ENCODE data around the gene ENPEP.

DNA sequence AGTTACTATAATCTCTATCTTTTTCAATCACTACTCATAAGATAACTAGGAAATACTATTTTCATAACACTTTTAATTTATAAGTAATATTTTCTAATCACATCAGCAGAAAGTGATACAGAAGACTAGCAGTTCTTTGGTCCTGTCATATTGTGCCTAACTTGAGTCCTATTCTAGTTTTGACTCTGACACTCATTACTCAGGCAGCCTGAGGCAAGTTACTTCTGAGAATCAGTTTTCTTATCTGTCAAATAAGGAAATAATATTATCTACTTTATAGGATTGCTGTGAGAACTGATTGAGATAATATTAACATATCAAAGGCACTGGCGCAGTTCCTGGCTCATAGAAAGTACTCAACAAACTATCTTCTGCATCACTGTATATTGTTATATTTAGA lies 129.1 kb downstream of the ENPEP start:
- TF ChIP-seq, protein P1, sequence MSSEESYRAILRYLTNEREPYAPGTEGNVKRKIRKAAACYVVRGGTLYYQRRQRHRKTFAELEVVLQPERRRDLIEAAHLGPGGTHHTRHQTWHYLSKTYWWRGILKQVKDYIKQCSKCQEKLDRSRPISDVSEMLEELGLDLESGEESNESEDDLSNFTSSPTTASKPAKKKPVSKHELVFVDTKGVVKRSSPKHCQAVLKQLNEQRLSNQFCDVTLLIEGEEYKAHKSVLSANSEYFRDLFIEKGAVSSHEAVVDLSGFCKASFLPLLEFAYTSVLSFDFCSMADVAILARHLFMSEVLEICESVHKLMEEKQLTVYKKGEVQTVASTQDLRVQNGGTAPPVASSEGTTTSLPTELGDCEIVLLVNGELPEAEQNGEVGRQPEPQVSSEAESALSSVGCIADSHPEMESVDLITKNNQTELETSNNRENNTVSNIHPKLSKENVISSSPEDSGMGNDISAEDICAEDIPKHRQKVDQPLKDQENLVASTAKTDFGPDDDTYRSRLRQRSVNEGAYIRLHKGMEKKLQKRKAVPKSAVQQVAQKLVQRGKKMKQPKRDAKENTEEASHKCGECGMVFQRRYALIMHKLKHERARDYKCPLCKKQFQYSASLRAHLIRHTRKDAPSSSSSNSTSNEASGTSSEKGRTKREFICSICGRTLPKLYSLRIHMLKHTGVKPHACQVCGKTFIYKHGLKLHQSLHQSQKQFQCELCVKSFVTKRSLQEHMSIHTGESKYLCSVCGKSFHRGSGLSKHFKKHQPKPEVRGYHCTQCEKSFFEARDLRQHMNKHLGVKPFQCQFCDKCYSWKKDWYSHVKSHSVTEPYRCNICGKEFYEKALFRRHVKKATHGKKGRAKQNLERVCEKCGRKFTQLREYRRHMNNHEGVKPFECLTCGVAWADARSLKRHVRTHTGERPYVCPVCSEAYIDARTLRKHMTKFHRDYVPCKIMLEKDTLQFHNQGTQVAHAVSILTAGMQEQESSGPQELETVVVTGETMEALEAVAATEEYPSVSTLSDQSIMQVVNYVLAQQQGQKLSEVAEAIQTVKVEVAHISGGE (CRISPR knock-in tag; IDR thresholded peaks at IDR 0.05): no peak
- TF ChIP-seq SMAD1 (IDR thresholded peaks at IDR 0.05; ENCODE audit: low read depth, partially characterized antibody): no peak
- TF ChIP-seq CHD2 (IDR thresholded peaks at IDR 0.05; ENCODE audit: borderline replicate concordance, low read depth, low read length): no peak
- TF ChIP-seq TCF12 (IDR thresholded peaks at IDR 0.05; ENCODE audit: low read depth, low read length): no peak
- TF ChIP-seq POLR2A (IDR thresholded peaks at IDR 0.05; ENCODE audit: low read depth, low read length): no peak
- no peak for TF ChIP-seq RELA (IDR thresholded peaks at IDR 0.05; ENCODE audit: borderline replicate concordance, partially characterized antibody)
- no peak for TF ChIP-seq MEF2A (IDR thresholded peaks at IDR 0.05; ENCODE audit: insufficient read depth, low read depth, low read length)
- TF ChIP-seq EP300 (IDR thresholded peaks at IDR 0.05; ENCODE audit: borderline replicate concordance in 1 of 2, control insufficient read depth in 1 of 2, low read depth in 2 of 2, low read length in 2 of 2): no peak
- TF ChIP-seq, protein P2, sequence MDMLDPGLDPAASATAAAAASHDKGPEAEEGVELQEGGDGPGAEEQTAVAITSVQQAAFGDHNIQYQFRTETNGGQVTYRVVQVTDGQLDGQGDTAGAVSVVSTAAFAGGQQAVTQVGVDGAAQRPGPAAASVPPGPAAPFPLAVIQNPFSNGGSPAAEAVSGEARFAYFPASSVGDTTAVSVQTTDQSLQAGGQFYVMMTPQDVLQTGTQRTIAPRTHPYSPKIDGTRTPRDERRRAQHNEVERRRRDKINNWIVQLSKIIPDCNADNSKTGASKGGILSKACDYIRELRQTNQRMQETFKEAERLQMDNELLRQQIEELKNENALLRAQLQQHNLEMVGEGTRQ (IDR thresholded peaks at IDR 0.05; ENCODE audit: borderline replicate concordance, low read depth, low read length): no peak
- TF ChIP-seq, protein P3, sequence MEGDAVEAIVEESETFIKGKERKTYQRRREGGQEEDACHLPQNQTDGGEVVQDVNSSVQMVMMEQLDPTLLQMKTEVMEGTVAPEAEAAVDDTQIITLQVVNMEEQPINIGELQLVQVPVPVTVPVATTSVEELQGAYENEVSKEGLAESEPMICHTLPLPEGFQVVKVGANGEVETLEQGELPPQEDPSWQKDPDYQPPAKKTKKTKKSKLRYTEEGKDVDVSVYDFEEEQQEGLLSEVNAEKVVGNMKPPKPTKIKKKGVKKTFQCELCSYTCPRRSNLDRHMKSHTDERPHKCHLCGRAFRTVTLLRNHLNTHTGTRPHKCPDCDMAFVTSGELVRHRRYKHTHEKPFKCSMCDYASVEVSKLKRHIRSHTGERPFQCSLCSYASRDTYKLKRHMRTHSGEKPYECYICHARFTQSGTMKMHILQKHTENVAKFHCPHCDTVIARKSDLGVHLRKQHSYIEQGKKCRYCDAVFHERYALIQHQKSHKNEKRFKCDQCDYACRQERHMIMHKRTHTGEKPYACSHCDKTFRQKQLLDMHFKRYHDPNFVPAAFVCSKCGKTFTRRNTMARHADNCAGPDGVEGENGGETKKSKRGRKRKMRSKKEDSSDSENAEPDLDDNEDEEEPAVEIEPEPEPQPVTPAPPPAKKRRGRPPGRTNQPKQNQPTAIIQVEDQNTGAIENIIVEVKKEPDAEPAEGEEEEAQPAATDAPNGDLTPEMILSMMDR (IDR thresholded peaks at IDR 0.05 in 2 of 3, conservative IDR thresholded peaks at IDR 0.05 in 1 of 3; ENCODE audit: control insufficient read depth in 2 of 3, extremely low read depth in 1 of 3, insufficient read depth in 1 of 3, low read depth in 3 of 3, low read length in 3 of 3): no peak
- no peak for TF ChIP-seq CEBPB (IDR thresholded peaks at IDR 0.05; ENCODE audit: borderline replicate concordance in 1 of 2, low read depth in 2 of 2, low read length in 2 of 2)
- TF ChIP-seq, protein P4, sequence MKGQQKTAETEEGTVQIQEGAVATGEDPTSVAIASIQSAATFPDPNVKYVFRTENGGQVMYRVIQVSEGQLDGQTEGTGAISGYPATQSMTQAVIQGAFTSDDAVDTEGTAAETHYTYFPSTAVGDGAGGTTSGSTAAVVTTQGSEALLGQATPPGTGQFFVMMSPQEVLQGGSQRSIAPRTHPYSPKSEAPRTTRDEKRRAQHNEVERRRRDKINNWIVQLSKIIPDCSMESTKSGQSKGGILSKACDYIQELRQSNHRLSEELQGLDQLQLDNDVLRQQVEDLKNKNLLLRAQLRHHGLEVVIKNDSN (IDR thresholded peaks at IDR 0.05; ENCODE audit: borderline replicate concordance, extremely low read length, insufficient read depth, low read depth, low read length): no peak
- TF ChIP-seq EZH2 (IDR thresholded peaks at IDR 0.05; ENCODE audit: borderline replicate concordance, control insufficient read depth, low read depth, low read length): no peak

Measured in GM12878 (cell line).